Endothelial cell of umbilical vein (primary cell): ENCODE data around the gene KRTAP4-6. TPM values are rescaled to one million over a fixed set of nuclear protein-coding genes. Genes with fewer than 3 reads are reported as not detected.
"Not testable (repeated sequence)": the region's sequence is repeated elsewhere in the genome, so short reads cannot be mapped to it uniquely, and the experiment has no call there.

Experiments used
- Bru-seq: library from RNA; stranded (reverse); fragments of 400-500 nt; gene quantifications from one replicate; lab custom pipeline; 2021; lab: Mats Ljungman, UMichigan
- BruChase-seq, 2 experiments: library from RNA; stranded (reverse); fragments of 400-500 nt; gene quantifications; one replicate each; lab custom pipeline; 2021; lab: Mats Ljungman, UMichigan
- BruUV-seq: library from RNA; stranded (reverse); fragments of 400-500 nt; replicated peaks from 2 replicates; lab custom pipeline; 2021; lab: Mats Ljungman, UMichigan
- CTCF ChIA-PET: fragments of 300-600, 350-600 bp; sonication (Branson Sonifier 250); formaldehyde crosslinking; loops from one replicate; lab custom pipeline; 2021; ENCODE audit warnings: antibody characterized with exemption, inconsistent platforms; lab: Charles Lee
- POLR2A ChIA-PET: fragments of 300-600, 350-600 bp; sonication (Branson Sonifier 250); formaldehyde crosslinking; loops from one replicate; lab custom pipeline; 2021; ENCODE audit warnings: antibody characterized with exemption, inconsistent platforms; lab: Charles Lee
- DNase-seq: peaks from one replicate; pipeline ENCODE4 v3.0.0-alpha.2; 2011; ENCODE audit warnings: low read depth, low spot score
- FAIRE-seq: peaks from 2 replicates; lab custom pipeline; 2011; peaks lifted over from hg19 to GRCh38; lab: Jason Lieb, UNC
- H2AFZ ChIP-seq: 2 replicates; pipeline ENCODE4 v1.6.0; 2012; ENCODE audit warnings: low read depth, low read length, control low read depth, inconsistent platforms
- H3K27ac ChIP-seq: 2 replicates; pipeline ENCODE4 v1.5.1; 2011; ENCODE audit warnings: low read depth, mild to moderate bottlenecking, control low read depth, low read length, moderate library complexity; ENCODE audit not compliant: insufficient read depth
- H3K27me3 ChIP-seq, 2 experiments: 2 replicates each; pipeline versions ENCODE4 v1.6.0 to v1.6.1; 2011; ENCODE audit warnings: low read length in 2 of 2, mixed read lengths in 1 of 2; ENCODE audit not compliant: control insufficient read depth in 2 of 2, insufficient read depth in 2 of 2
- H3K36me3 ChIP-seq, 2 experiments: 2 replicates in 1 of 2; 3 replicates in 1 of 2; pipeline ENCODE4 v1.5.1; 2011; ENCODE audit warnings: low read length in 2 of 2, mild to moderate bottlenecking in 1 of 2, moderate library complexity in 1 of 2; ENCODE audit not compliant: control insufficient read depth in 2 of 2, insufficient read depth in 2 of 2; ENCODE audit errors: extremely low read depth in 1 of 2
- H3K4me1 ChIP-seq: 3 replicates; pipeline ENCODE4 v1.5.1; 2011; ENCODE audit warnings: mild to moderate bottlenecking, low read length; ENCODE audit not compliant: control insufficient read depth, insufficient read depth; ENCODE audit errors: extremely low read depth
- H3K4me2 ChIP-seq: 2 replicates; pipeline ENCODE4 v1.6.1; 2011; ENCODE audit warnings: low read length, control low read depth, mixed read lengths; ENCODE audit not compliant: insufficient read depth
- H3K4me3 ChIP-seq, 3 experiments: fragments of 200-600 bp in 1 of 3; sonication (generic), shearing (Covaris generic) in 1 of 3; replicated peaks in 1 of 3; 2 replicates each; pipeline ENCODE4 v1.5.1; 2011 to 2016; ENCODE audit warnings: control low read depth in 3 of 3, low read length in 3 of 3, mild to moderate bottlenecking in 2 of 3, inconsistent platforms in 1 of 3, low read depth in 1 of 3, moderate library complexity in 1 of 3; ENCODE audit not compliant: insufficient read depth in 1 of 3
- H3K79me2 ChIP-seq: 2 replicates; pipeline ENCODE4 v1.6.0; 2012; ENCODE audit warnings: low read length, inconsistent platforms; ENCODE audit not compliant: control insufficient read depth, insufficient read depth
- H3K9ac ChIP-seq: replicated peaks from 2 replicates; pipeline ENCODE3; 2011; ENCODE audit warnings: low read length, control low read depth; ENCODE audit not compliant: insufficient read depth; ENCODE audit errors: extremely low read depth
- H3K9me1 ChIP-seq: replicated peaks from 3 replicates; pipeline ENCODE4 v1.6.0; 2011; ENCODE audit warnings: mild to moderate bottlenecking, low read length; ENCODE audit not compliant: control insufficient read depth, insufficient read depth; ENCODE audit errors: extremely low read depth
- H3K9me3 ChIP-seq: replicated peaks from 2 replicates; pipeline ENCODE4 v1.5.1; 2012; ENCODE audit warnings: low read length, inconsistent platforms; ENCODE audit not compliant: control insufficient read depth, insufficient read depth
- H4K20me1 ChIP-seq: replicated peaks from 2 replicates; pipeline ENCODE3; 2011; ENCODE audit warnings: mild to moderate bottlenecking, low read length; ENCODE audit not compliant: control insufficient read depth, insufficient read depth; ENCODE audit errors: extremely low read depth
- CTCF ChIP-seq, 2 donors: IDR thresholded peaks; 1 replicate in 1 of 2; 2 replicates in 1 of 2; pipeline ENCODE4 v1.5.1; 2011; ENCODE audit warnings: low read length in 2 of 2, mild to moderate bottlenecking in 2 of 2, moderate library complexity in 2 of 2, control low read depth in 1 of 2, inconsistent platforms in 1 of 2, low read depth in 1 of 2; ENCODE audit not compliant: insufficient read depth in 1 of 2; ENCODE audit errors: extremely low read depth in 1 of 2
- EZH2 ChIP-seq: IDR thresholded peaks from 2 replicates; pipeline ENCODE4 v1.6.1; 2012; ENCODE audit warnings: borderline replicate concordance, low read depth, mild to moderate bottlenecking, moderate library complexity, low read length, inconsistent platforms; ENCODE audit not compliant: severe bottlenecking
- FOS ChIP-seq: IDR thresholded peaks from 2 replicates; pipeline ENCODE4 v1.6.1; 2011; ENCODE audit warnings: mild to moderate bottlenecking, low read length, moderate library complexity, borderline replicate concordance; ENCODE audit not compliant: insufficient read depth
- GATA2 ChIP-seq: IDR thresholded peaks from 2 replicates; pipeline ENCODE4 v1.7.0; 2011; ENCODE audit warnings: low read depth, mild to moderate bottlenecking, moderate library complexity, mixed read lengths, low read length; ENCODE audit not compliant: insufficient read length, insufficient read depth
- JUN ChIP-seq: IDR thresholded peaks from 2 replicates; pipeline ENCODE4 v1.6.1; 2011; ENCODE audit warnings: borderline replicate concordance, low read depth; ENCODE audit not compliant: insufficient read length, insufficient read depth
- MYC ChIP-seq: IDR thresholded peaks from one replicate; pipeline ENCODE4 v1.6.1; 2011; ENCODE audit warnings: mild to moderate bottlenecking, low read depth, low read length
- POLR2A ChIP-seq: IDR thresholded peaks from 2 replicates; pipeline ENCODE4 v1.6.1; 2012; ENCODE audit warnings: low read depth, mild to moderate bottlenecking, control low read depth, low read length
- POLR2AphosphoS5 ChIP-seq: IDR thresholded peaks from 2 replicates; pipeline ENCODE4 v1.6.1; 2012; ENCODE audit warnings: low read depth, mild to moderate bottlenecking, control low read depth, low read length, moderate library complexity; ENCODE audit not compliant: insufficient read depth
- dilution Hi-C: fragments of 300-500 bp; cut with MboI; formaldehyde crosslinking; loops from one replicate; pipeline ENCODE4 v1.15.0; 2019; ENCODE audit warnings: low sequenced_read_pairs; ENCODE audit not compliant: extremely low pct_ligation_motif_present
- intact Hi-C: fragments of 100-400 bp; cut with micrococcal nuclease; formaldehyde crosslinking; loops from one replicate; pipeline ENCODE4 v1.10.0; 2022
- long read RNA-seq: library from polyadenylated mRNA; stranded (forward); transcript quantifications from one replicate; pipeline ENCODE4 v2.0.0, GENCODE V29; 2021
- polyA minus RNA-seq, 3 experiments: library from RNA; depleted of rRNA, polyadenylated mRNA; stranded (reverse); fragments of >200 nt; gene quantifications; 1 replicate in 1 of 3; 2 replicates in 2 of 3; pipeline ENCODE4 v1.2.3, GENCODE V29; 2011
- polyA plus RNA-seq, 4 experiments: library from polyadenylated mRNA; depleted of rRNA in 3 of 4; stranded (reverse) in 3 of 4; unstranded in 1 of 4; fragments of >200 nt; gene quantifications; 2 replicates each; pipeline versions ENCODE4 v1.2.1 to v1.2.3, GENCODE V29; 2011 to 2012; ENCODE audit warnings: missing spikeins in 1 of 4
- total RNA-seq: library from RNA; stranded (reverse); gene quantifications from 2 replicates; pipeline ENCODE4 v1.2.3, GENCODE V29; 2021
- TF ChIP-seq, protein P1 (sequence below): IDR thresholded peaks from 2 replicates; pipeline ENCODE4 v1.6.1; 2011; ENCODE audit not compliant: insufficient read depth, insufficient read length

Gene KRTAP4-6
- not detected in 2 replicates for total RNA-seq
- polyA plus RNA-seq: not detected in 2 replicates
- not detected in 2 replicates for polyA plus RNA-seq (2011; cell fraction: cytosol; rRNA removed)
- not detected in 2 replicates for polyA plus RNA-seq (2011; cell fraction: nucleus; rRNA removed)
- not detected in 2 replicates for polyA plus RNA-seq (2012)
- not detected in 2 replicates for polyA minus RNA-seq
- polyA minus RNA-seq (2011; cell fraction: cytosol; rRNA and poly(A)+ RNA removed): not detected
- not detected in 2 replicates for polyA minus RNA-seq (2011; cell fraction: nucleus; rRNA and poly(A)+ RNA removed)
- not detected for Bru-seq, nascent RNA
- not detected for BruChase-seq, experiment 1, labeled RNA remaining after a 6-hour chase
- BruChase-seq, experiment 2, labeled RNA remaining after a 2-hour chase: not detected
- long read RNA-seq: 0 reads

- no peak within 1 kb of the TSS for H3K4me2 ChIP-seq
- FAIRE-seq (no peak), DNase-seq (no peak)
- H3K9ac ChIP-seq: no peak within 1 kb of the TSS
- no peak within 1 kb of the TSS for H3K27ac ChIP-seq
- H3K9me1 ChIP-seq: no peaks in the 10 kb centered on the region
- H3K9me3 ChIP-seq: no peaks in the 10 kb centered on the region
- no TSS peak for BruUV-seq
- intact Hi-C loops: no loop called here
- no peaks in the 10 kb centered on the region for H3K79me2 ChIP-seq
- no peak within 1 kb of the TSS for H3K4me3 ChIP-seq
- H4K20me1 ChIP-seq: no peaks in the 10 kb centered on the region
- no peaks in the 10 kb centered on the region for H3K4me1 ChIP-seq
- H3K36me3 ChIP-seq: no peaks in the 10 kb centered on the region
- dilution Hi-C loops: no loop called here
- POLR2A ChIA-PET: no interaction called here
- no peak for TF ChIP-seq FOS
- no peak for TF ChIP-seq CTCF (IDR thresholded peaks at IDR 0.05; ENCODE audit: extremely low read depth in 1 of 2, insufficient read depth in 1 of 2, low read depth in 1 of 2, low read length in 2 of 2)
- no peak for TF ChIP-seq GATA2
- TF ChIP-seq, protein P1, sequence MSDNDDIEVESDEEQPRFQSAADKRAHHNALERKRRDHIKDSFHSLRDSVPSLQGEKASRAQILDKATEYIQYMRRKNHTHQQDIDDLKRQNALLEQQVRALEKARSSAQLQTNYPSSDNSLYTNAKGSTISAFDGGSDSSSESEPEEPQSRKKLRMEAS: no peak
- no peak for TF ChIP-seq JUN
- TF ChIP-seq POLR2AphosphoS5: no peak
- no peak for TF ChIP-seq EZH2
- TF ChIP-seq POLR2A: no peak
- TF ChIP-seq MYC: no peak
- H2AFZ ChIP-seq: no peak within 1 kb of the TSS
- CTCF ChIA-PET: no interaction called here
- H3K27me3 ChIP-seq: no peaks in the 10 kb centered on the region
Measured at GRCh38 chr17:41140360-41141131, at the start of gene KRTAP4-6. Gene KRTAP4-6, minus strand, starts transcription at chr17:41140544. Its CDS starts 57 bp downstream, at chr17:41140487.

DNA sequence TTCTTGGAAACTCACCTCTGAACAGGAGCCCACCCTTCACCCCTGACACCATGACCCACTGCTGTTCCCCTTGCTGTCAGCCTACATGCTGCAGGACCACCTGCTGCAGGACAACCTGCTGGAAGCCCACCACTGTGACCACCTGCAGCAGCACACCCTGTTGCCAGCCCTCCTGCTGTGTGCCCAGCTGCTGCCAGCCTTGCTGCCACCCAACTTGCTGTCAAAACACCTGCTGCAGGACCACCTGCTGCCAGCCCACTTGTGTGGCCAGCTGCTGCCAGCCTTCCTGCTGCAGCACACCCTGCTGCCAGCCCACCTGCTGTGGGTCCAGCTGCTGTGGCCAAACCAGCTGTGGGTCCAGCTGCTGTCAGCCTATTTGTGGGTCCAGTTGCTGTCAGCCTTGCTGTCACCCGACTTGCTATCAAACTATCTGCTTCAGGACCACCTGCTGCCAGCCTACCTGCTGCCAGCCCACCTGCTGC is 49.5 kb upstream of the KRTAP4-6 start, which contains the start of gene KRTAP9-1:
KRTAP9-1 (plus strand) TSS at position 51 of the 482 bp plus-strand sequence; CDS start at position 51, 0 bp downstream.
- H3K9ac ChIP-seq, POLR2A ChIA-PET, H3K4me3 ChIP-seq, FAIRE-seq, CTCF ChIA-PET, H3K27me3 ChIP-seq, H3K9me1 ChIP-seq, H3K9me3 ChIP-seq, DNase-seq, H2AFZ ChIP-seq, H3K79me2 ChIP-seq, H4K20me1 ChIP-seq, H3K4me1 ChIP-seq, H3K4me2 ChIP-seq, H3K27ac ChIP-seq, intact Hi-C loops, dilution Hi-C loops, H3K36me3 ChIP-seq, BruUV-seq: not testable (repeated sequence)
